Liver (tissue), 3 donors: ENCODE results near the gene GNAO1.

Source experiments
- CTCF ChIP-seq: fragments of 150-350 bp; IDR thresholded peaks from 2 replicates; pipeline ENCODE4 v1.5.1; 2017; ENCODE audit warnings: improper control_type of control experiment, low read depth, low read length; ENCODE audit not compliant: missing input control
- RAD21 ChIP-seq, 2 donors: IDR thresholded peaks; 2 replicates each; pipeline ENCODE4 v1.6.1; 2016; ENCODE audit warnings: antibody characterized with exemption in 2 of 2, mild to moderate bottlenecking in 2 of 2
- REST ChIP-seq: IDR thresholded peaks from 2 replicates; pipeline ENCODE4 v1.6.1; 2016; ENCODE audit warnings: antibody characterized with exemption, mild to moderate bottlenecking
- RXRA ChIP-seq, 2 donors: IDR thresholded peaks; 2 replicates each; pipeline ENCODE4 v1.6.1; 2017 to 2018; ENCODE audit warnings: antibody characterized with exemption in 2 of 2, mild to moderate bottlenecking in 1 of 2
- TAF1 ChIP-seq: conservative IDR thresholded peaks from 2 replicates; pipeline ENCODE4 v1.6.1; 2016; ENCODE audit warnings: antibody characterized with exemption, mild to moderate bottlenecking
- donor health status: healthy.
- donor health status: healthy.

GRCh38 chr16:56242740-56243139 lies 51.5 kb downstream of the GNAO1 start:
- no peak for TF ChIP-seq TAF1
- no peak for TF ChIP-seq RAD21 (IDR thresholded peaks at IDR 0.05)
- no peak for TF ChIP-seq CTCF
- TF ChIP-seq REST = no peak
- no peak for TF ChIP-seq RXRA (IDR thresholded peaks at IDR 0.05)
